ENCODE data around the gene SGCD.

DNA sequence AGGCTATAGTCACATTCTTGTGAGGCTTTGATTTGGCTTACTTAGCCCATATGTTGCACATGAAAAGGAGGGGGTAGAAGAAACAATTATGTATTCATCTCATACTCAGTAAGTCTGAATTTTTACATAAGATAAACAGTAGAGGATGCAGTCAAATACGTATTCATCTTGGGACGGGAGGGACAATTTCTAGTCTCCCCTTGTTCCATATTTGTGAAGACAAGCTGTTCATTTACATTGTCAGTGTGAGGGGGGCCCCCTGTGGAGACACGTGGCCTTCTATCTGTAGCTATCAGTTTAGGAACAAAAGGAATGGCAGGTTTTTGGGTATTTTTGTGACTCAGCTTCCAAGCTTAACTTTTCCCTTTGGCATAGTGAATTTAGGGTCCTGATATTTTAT lies 474.0 kb downstream of the SGCD start:
- TF ChIP-seq, protein P1, sequence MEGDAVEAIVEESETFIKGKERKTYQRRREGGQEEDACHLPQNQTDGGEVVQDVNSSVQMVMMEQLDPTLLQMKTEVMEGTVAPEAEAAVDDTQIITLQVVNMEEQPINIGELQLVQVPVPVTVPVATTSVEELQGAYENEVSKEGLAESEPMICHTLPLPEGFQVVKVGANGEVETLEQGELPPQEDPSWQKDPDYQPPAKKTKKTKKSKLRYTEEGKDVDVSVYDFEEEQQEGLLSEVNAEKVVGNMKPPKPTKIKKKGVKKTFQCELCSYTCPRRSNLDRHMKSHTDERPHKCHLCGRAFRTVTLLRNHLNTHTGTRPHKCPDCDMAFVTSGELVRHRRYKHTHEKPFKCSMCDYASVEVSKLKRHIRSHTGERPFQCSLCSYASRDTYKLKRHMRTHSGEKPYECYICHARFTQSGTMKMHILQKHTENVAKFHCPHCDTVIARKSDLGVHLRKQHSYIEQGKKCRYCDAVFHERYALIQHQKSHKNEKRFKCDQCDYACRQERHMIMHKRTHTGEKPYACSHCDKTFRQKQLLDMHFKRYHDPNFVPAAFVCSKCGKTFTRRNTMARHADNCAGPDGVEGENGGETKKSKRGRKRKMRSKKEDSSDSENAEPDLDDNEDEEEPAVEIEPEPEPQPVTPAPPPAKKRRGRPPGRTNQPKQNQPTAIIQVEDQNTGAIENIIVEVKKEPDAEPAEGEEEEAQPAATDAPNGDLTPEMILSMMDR (IDR thresholded peaks at IDR 0.05) = no peak
- no peak for TF ChIP-seq POLR2A (IDR thresholded peaks at IDR 0.05)
